Stomach (tissue), 4 donors: ENCODE results near the gene TMEM250.

Source experiments
- CTCF ChIP-seq, 7 experiments: fragments of 450-650 bp in 4 of 7; fragments of 200-600 bp in 3 of 7; sonication (generic) in 3 of 7; IDR thresholded peaks; one replicate each; pipeline ENCODE4 v1.5.1; 2016 to 2019; ENCODE audit warnings: antibody characterized with exemption in 7 of 7, control low read depth in 2 of 7, mild to moderate bottlenecking in 1 of 7
- POLR2A ChIP-seq, 4 donors: fragments of 450-650 bp; IDR thresholded peaks; one replicate each; pipeline ENCODE4 v1.6.1; 2016; ENCODE audit warnings: antibody characterized with exemption in 4 of 4, control low read depth in 2 of 4, mild to moderate bottlenecking in 1 of 4, moderate library complexity in 1 of 4

DNA sequence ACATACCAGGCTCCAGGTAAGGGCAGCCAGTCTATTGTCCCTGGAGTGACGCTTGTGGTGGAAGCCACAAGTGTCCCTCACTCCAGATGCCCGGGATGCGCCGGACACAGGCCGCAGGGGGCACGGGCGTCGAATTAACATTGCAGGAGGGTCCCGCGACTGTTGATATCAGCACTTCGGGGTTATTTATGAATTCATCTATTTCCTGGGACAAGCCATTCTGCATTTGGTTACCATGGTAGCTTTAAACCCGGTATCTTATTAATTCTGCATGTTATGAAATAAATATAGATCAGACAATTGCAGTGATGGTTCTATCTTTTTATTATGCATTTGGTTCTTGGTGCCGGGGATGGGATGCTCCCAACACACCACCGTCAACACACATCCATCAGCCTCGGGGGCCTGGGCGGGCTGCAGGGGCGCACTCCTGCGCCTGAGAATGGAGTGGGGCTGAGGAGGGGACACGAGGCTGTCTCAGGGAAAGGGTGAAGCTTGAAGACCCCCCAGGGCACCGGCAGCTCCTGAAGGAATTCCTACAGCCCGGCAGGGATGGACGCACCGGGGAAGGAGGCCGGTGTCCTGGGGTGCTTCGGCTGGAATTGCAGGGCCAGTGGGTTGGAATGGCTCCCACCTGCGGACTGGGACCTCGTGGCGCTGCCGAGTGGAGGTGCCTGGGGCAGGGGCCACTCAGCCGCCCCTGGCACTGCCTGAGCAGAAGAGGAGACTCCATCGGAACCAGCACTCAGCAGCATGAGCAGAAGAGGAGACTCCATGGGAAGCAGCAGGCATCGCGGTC, 17.7 kb upstream of the TMEM250 start:
- no peak for TF ChIP-seq CTCF (IDR thresholded peaks at IDR 0.05)
- no peak for TF ChIP-seq POLR2A (IDR thresholded peaks at IDR 0.05)
